GM12801 (cell line): ENCODE results near the gene CHST5.

Experiments used
- CTCF ChIP-seq: IDR thresholded peaks from one replicate; pipeline ENCODE4 v1.5.1; 2011; ENCODE audit warnings: control low read depth; ENCODE audit not compliant: insufficient read length; ENCODE audit errors: extremely low read depth

The CHST5 gene

DNA sequence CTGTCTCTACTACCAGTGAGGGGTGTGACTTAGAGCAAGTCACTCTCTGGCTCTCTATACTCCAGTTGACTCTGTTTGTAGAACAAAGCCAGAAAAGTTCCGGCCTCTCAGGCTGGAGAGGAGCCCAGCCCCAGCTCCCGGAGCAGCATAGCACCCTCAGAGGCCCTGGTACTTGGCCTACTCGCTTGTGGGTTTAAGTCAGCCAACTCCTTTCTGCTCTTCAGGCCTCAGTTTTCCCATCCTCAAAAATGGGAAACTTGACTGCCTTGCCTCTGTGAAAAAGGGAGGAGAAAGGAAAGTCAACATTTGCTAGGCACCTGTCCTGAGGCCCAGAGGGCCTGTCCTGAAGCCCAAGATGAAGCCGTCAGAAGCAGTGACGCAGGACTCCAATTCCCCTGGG, 41.7 kb downstream of the CHST5 start:
- TF ChIP-seq CTCF, result no peak

DNA sequence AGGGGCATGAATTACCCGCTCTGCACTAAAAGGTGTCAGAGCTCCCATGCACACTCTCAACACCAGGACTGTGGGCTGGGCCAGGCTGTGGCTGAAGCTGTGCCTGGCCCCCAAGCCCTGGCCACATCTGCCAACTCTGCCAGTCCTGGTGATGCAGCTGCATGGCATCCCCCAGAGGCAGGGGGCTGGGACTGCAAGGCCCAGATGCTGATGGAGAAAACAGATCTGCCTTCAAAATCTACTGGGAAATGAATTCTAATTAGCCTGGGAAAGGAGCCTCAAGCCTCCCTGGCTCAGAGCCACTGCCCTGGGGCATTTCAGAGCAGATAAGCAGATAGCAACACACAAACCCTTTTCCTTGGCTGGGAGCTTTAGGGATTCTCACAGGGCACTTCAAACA, 44.0 kb downstream of the CHST5 start:
- no peak for TF ChIP-seq CTCF

GRCh38 chr16:75488322-75488721, 47.6 kb downstream of the CHST5 start:
- no peak for TF ChIP-seq CTCF

GRCh38 chr16:75486676-75487313, 49.1 kb downstream of the CHST5 start:
- TF ChIP-seq CTCF, result no peak

GRCh38 chr16:75486014-75486675, 49.8 kb downstream of the CHST5 start:
- no peak for TF ChIP-seq CTCF

DNA sequence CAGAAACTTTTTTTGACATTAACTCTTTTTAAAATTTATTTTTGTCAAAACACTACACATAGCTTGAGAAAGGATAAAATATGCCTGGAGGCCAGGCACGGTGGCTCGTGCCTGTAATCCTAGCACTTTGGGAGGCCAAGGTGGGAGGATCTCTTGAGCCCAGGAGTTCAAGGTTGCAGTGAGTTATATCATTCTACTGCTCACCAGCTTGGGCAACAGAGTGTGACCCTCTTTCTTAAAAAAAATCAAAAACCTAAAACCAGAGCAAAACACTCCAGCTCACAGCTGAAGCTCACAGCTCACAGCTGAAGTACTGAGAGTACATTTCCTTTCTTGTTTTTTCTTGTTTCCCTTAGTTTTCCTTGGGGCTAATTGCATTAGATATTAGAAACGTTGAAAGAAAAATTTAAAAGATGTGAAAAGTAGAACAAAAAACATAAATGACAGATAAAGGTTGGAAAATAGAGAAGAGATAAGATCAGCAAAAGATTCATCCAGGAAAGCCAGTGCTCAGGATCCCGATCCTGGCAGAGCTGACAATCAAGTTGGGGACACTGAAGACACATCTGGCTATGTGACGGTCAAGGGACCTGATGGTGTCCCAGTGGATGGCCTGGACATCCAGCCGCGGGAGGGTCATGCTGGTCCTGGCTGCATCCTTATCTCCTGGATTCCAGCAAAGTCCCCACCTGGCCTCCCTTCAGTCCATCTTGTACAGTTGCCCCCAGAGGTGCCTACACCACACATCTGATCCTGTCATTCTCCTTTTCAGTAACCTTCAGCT, 50.5 kb downstream of the CHST5 start:
- TF ChIP-seq CTCF, result no peak

DNA sequence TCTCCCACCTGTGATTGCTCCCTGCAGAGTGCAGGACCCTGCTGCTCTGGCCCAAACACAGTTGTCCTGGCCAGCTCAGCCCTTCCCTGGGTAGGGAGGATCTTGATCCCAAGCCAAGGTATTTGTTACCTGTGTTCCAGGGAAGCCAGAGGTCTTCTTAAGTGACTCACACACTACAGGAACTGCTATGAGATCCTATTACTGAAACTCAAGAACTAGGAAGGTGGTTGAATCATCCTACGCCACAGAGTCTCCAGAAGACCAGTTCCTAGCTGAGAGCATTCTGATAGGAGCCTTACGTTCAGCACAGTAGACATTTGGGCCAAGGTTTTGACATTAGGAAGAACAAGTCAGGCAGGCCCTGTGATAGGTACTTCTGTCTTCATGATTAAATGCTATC, 52.7 kb downstream of the CHST5 start:
- no peak for TF ChIP-seq CTCF
